Endothelial cell of umbilical vein (primary cell): ENCODE data around the gene ARHGEF40. TPM values are rescaled to one million over a fixed set of nuclear protein-coding genes. Genes with fewer than 3 reads are reported as not detected.

Source experiments
- BruUV-seq: library from RNA; stranded (reverse); fragments of 400-500 nt; replicated peaks from 2 replicates; lab custom pipeline; 2021; lab: Mats Ljungman, UMichigan
- CTCF ChIA-PET: fragments of 300-600, 350-600 bp; sonication (Branson Sonifier 250); formaldehyde crosslinking; loops from one replicate; lab custom pipeline; 2021; ENCODE audit warnings: antibody characterized with exemption, inconsistent platforms; lab: Charles Lee
- POLR2A ChIA-PET: fragments of 300-600, 350-600 bp; sonication (Branson Sonifier 250); formaldehyde crosslinking; loops from one replicate; lab custom pipeline; 2021; ENCODE audit warnings: antibody characterized with exemption, inconsistent platforms; lab: Charles Lee
- DNase-seq: peaks from one replicate; pipeline ENCODE4 v3.0.0-alpha.2; 2011; ENCODE audit warnings: low read depth, low spot score
- FAIRE-seq: peaks from 2 replicates; lab custom pipeline; 2011; peaks lifted over from hg19 to GRCh38; lab: Jason Lieb, UNC
- H2AFZ ChIP-seq: 2 replicates; pipeline ENCODE4 v1.6.0; 2012; ENCODE audit warnings: low read depth, low read length, control low read depth, inconsistent platforms
- H3K27ac ChIP-seq: 2 replicates; pipeline ENCODE4 v1.5.1; 2011; ENCODE audit warnings: low read depth, mild to moderate bottlenecking, control low read depth, low read length, moderate library complexity; ENCODE audit not compliant: insufficient read depth
- H3K27me3 ChIP-seq, 2 experiments: 2 replicates each; pipeline versions ENCODE4 v1.6.0 to v1.6.1; 2011; ENCODE audit warnings: low read length in 2 of 2, mixed read lengths in 1 of 2; ENCODE audit not compliant: control insufficient read depth in 2 of 2, insufficient read depth in 2 of 2
- H3K36me3 ChIP-seq, 2 experiments: 2 replicates in 1 of 2; 3 replicates in 1 of 2; pipeline ENCODE4 v1.5.1; 2011; ENCODE audit warnings: low read length in 2 of 2, mild to moderate bottlenecking in 1 of 2, moderate library complexity in 1 of 2; ENCODE audit not compliant: control insufficient read depth in 2 of 2, insufficient read depth in 2 of 2; ENCODE audit errors: extremely low read depth in 1 of 2
- H3K4me1 ChIP-seq: 3 replicates; pipeline ENCODE4 v1.5.1; 2011; ENCODE audit warnings: mild to moderate bottlenecking, low read length; ENCODE audit not compliant: control insufficient read depth, insufficient read depth; ENCODE audit errors: extremely low read depth
- H3K4me2 ChIP-seq: 2 replicates; pipeline ENCODE4 v1.6.1; 2011; ENCODE audit warnings: low read length, control low read depth, mixed read lengths; ENCODE audit not compliant: insufficient read depth
- H3K4me3 ChIP-seq, 3 experiments: fragments of 200-600 bp in 1 of 3; sonication (generic), shearing (Covaris generic) in 1 of 3; replicated peaks in 1 of 3; 2 replicates each; pipeline ENCODE4 v1.5.1; 2011 to 2016; ENCODE audit warnings: control low read depth in 3 of 3, low read length in 3 of 3, mild to moderate bottlenecking in 2 of 3, inconsistent platforms in 1 of 3, low read depth in 1 of 3, moderate library complexity in 1 of 3; ENCODE audit not compliant: insufficient read depth in 1 of 3
- H3K79me2 ChIP-seq: 2 replicates; pipeline ENCODE4 v1.6.0; 2012; ENCODE audit warnings: low read length, inconsistent platforms; ENCODE audit not compliant: control insufficient read depth, insufficient read depth
- H3K9ac ChIP-seq: replicated peaks from 2 replicates; pipeline ENCODE3; 2011; ENCODE audit warnings: low read length, control low read depth; ENCODE audit not compliant: insufficient read depth; ENCODE audit errors: extremely low read depth
- H3K9me1 ChIP-seq: replicated peaks from 3 replicates; pipeline ENCODE4 v1.6.0; 2011; ENCODE audit warnings: mild to moderate bottlenecking, low read length; ENCODE audit not compliant: control insufficient read depth, insufficient read depth; ENCODE audit errors: extremely low read depth
- H3K9me3 ChIP-seq: replicated peaks from 2 replicates; pipeline ENCODE4 v1.5.1; 2012; ENCODE audit warnings: low read length, inconsistent platforms; ENCODE audit not compliant: control insufficient read depth, insufficient read depth
- H4K20me1 ChIP-seq: replicated peaks from 2 replicates; pipeline ENCODE3; 2011; ENCODE audit warnings: mild to moderate bottlenecking, low read length; ENCODE audit not compliant: control insufficient read depth, insufficient read depth; ENCODE audit errors: extremely low read depth
- EZH2 ChIP-seq: IDR thresholded peaks from 2 replicates; pipeline ENCODE4 v1.6.1; 2012; ENCODE audit warnings: borderline replicate concordance, low read depth, mild to moderate bottlenecking, moderate library complexity, low read length, inconsistent platforms; ENCODE audit not compliant: severe bottlenecking
- FOS ChIP-seq: IDR thresholded peaks from 2 replicates; pipeline ENCODE4 v1.6.1; 2011; ENCODE audit warnings: mild to moderate bottlenecking, low read length, moderate library complexity, borderline replicate concordance; ENCODE audit not compliant: insufficient read depth
- GATA2 ChIP-seq: IDR thresholded peaks from 2 replicates; pipeline ENCODE4 v1.7.0; 2011; ENCODE audit warnings: low read depth, mild to moderate bottlenecking, moderate library complexity, mixed read lengths, low read length; ENCODE audit not compliant: insufficient read length, insufficient read depth
- JUN ChIP-seq: IDR thresholded peaks from 2 replicates; pipeline ENCODE4 v1.6.1; 2011; ENCODE audit warnings: borderline replicate concordance, low read depth; ENCODE audit not compliant: insufficient read length, insufficient read depth
- MYC ChIP-seq: IDR thresholded peaks from one replicate; pipeline ENCODE4 v1.6.1; 2011; ENCODE audit warnings: mild to moderate bottlenecking, low read depth, low read length
- POLR2A ChIP-seq: IDR thresholded peaks from 2 replicates; pipeline ENCODE4 v1.6.1; 2012; ENCODE audit warnings: low read depth, mild to moderate bottlenecking, control low read depth, low read length
- POLR2AphosphoS5 ChIP-seq: IDR thresholded peaks from 2 replicates; pipeline ENCODE4 v1.6.1; 2012; ENCODE audit warnings: low read depth, mild to moderate bottlenecking, control low read depth, low read length, moderate library complexity; ENCODE audit not compliant: insufficient read depth
- dilution Hi-C: fragments of 300-500 bp; cut with MboI; formaldehyde crosslinking; loops from one replicate; pipeline ENCODE4 v1.15.0; 2019; ENCODE audit warnings: low sequenced_read_pairs; ENCODE audit not compliant: extremely low pct_ligation_motif_present
- intact Hi-C: fragments of 100-400 bp; cut with micrococcal nuclease; formaldehyde crosslinking; loops from one replicate; pipeline ENCODE4 v1.10.0; 2022
- polyA plus RNA-seq, 4 experiments: library from polyadenylated mRNA; depleted of rRNA in 3 of 4; stranded (reverse) in 3 of 4; unstranded in 1 of 4; fragments of >200 nt; gene quantifications; 2 replicates each; pipeline versions ENCODE4 v1.2.1 to v1.2.3, GENCODE V29; 2011 to 2012; ENCODE audit warnings: missing spikeins in 1 of 4
- total RNA-seq: library from RNA; stranded (reverse); gene quantifications from 2 replicates; pipeline ENCODE4 v1.2.3, GENCODE V29; 2021
- TF ChIP-seq, protein P1 (sequence below): IDR thresholded peaks from 2 replicates; pipeline ENCODE4 v1.6.1; 2011; ENCODE audit not compliant: insufficient read depth, insufficient read length
- TF ChIP-seq, protein P2 (sequence below), 2 donors: IDR thresholded peaks; 1 replicate in 1 of 2; 2 replicates in 1 of 2; pipeline ENCODE4 v1.5.1; 2011; ENCODE audit warnings: low read length in 2 of 2, mild to moderate bottlenecking in 2 of 2, moderate library complexity in 2 of 2, control low read depth in 1 of 2, inconsistent platforms in 1 of 2, low read depth in 1 of 2; ENCODE audit not compliant: insufficient read depth in 1 of 2; ENCODE audit errors: extremely low read depth in 1 of 2

ARHGEF40 gene
- total and polyA plus RNA-seq, 2 donors (not counting 3 experiments of a cell fraction or from before 2014, with no cell fraction given) = 2.6 to 19.9 TPM

DNA sequence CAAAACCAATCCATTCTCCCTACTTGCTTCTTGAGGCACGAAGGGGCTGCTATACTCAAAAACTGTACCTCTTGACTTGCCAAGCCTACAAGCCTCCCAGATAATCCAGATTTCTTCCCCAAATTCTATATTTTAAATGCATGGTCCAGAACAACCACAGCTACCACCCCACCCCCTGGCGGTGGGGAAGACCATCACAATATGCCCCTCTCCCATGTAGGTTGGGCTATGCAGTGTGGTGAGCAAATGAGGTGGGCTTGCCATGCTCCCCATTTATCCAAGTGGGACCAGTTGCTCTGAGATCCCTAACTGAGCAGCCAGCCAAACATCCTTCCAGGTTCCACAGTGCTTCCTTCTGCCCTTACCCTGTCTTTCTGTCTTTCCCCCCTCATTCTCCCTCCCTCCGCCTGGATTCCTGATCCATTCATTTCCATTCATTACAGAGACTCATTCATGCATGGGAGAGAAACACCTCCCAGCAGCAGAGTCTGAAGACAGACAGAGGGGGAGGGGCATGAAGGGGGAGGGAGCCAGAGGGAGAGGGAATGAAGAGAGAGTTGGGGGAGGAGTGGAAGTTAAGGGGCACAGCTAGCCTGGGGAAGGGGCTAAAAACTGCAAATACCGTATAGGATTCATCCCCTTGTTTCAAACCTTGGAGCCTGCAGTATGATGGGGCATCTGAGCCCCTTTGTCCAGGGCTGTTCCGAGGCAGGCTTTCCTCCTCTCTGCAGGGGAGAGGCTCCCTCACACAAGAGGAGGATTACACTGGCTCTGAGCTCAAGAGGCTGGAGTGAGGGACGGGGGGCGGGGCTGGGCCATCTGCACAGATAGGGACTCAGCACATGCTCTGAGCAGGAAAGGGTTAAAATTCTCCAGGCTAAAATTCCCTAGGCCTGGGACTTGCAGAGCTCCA, 23.9 kb downstream of the ARHGEF40 start:
- Histone ChIP-seq H3K4me1 (peaks cover 7% of the 10 kb centered on the region), H3K9me1 (no peaks in the 10 kb centered on the region), H3K27ac (no peak overlapping the region), H4K20me1 (no peaks in the 10 kb centered on the region), H3K36me3 (peaks cover 0 to 3% of the 10 kb centered on the region in 2 experiments), H3K79me2 (no peaks in the 10 kb centered on the region), H3K9ac (no peak overlapping the region), H3K9me3 (no peaks in the 10 kb centered on the region), H3K4me3 (no peak overlapping the region), H3K4me2 (no peak overlapping the region), H3K27me3 (peaks cover 0 to 9% of the 10 kb centered on the region in 2 experiments), H2AFZ (no peak overlapping the region)
- intact Hi-C loops (no loop called here), dilution Hi-C loops (no loop called here)
- POLR2A ChIA-PET = no interaction called here
- BruUV-seq = no TSS peak
- no peak for DNase-seq
- CTCF ChIA-PET = interaction anchor here (0.6 to 6.9 kb wide), 7 partner anchors 10 to 80 kb away, joined by 3 to 131 read pairs (median 40); partner anchors contain the start of gene ARHGEF40
- FAIRE-seq = no peak
- TF ChIP-seq GATA2 (no peak), MYC (no peak), POLR2A (no peak), EZH2 (no peak), FOS (no peak), JUN (no peak), POLR2AphosphoS5 (no peak)
- TF ChIP-seq, protein P1, sequence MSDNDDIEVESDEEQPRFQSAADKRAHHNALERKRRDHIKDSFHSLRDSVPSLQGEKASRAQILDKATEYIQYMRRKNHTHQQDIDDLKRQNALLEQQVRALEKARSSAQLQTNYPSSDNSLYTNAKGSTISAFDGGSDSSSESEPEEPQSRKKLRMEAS = no peak
- TF ChIP-seq, protein P2, sequence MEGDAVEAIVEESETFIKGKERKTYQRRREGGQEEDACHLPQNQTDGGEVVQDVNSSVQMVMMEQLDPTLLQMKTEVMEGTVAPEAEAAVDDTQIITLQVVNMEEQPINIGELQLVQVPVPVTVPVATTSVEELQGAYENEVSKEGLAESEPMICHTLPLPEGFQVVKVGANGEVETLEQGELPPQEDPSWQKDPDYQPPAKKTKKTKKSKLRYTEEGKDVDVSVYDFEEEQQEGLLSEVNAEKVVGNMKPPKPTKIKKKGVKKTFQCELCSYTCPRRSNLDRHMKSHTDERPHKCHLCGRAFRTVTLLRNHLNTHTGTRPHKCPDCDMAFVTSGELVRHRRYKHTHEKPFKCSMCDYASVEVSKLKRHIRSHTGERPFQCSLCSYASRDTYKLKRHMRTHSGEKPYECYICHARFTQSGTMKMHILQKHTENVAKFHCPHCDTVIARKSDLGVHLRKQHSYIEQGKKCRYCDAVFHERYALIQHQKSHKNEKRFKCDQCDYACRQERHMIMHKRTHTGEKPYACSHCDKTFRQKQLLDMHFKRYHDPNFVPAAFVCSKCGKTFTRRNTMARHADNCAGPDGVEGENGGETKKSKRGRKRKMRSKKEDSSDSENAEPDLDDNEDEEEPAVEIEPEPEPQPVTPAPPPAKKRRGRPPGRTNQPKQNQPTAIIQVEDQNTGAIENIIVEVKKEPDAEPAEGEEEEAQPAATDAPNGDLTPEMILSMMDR (IDR thresholded peaks at IDR 0.05; ENCODE audit: extremely low read depth in 1 of 2, insufficient read depth in 1 of 2, low read depth in 1 of 2, low read length in 2 of 2) = no peak
